GM12872 (cell line): ENCODE measurements around the gene CTDSP2.

Experiments used
- TF ChIP-seq, protein P1 (sequence below): IDR thresholded peaks from 3 replicates; pipeline ENCODE4 v1.5.1; 2011; ENCODE audit warnings: low read depth, mild to moderate bottlenecking, low read length, moderate library complexity; ENCODE audit not compliant: insufficient read depth

Gene CTDSP2

DNA sequence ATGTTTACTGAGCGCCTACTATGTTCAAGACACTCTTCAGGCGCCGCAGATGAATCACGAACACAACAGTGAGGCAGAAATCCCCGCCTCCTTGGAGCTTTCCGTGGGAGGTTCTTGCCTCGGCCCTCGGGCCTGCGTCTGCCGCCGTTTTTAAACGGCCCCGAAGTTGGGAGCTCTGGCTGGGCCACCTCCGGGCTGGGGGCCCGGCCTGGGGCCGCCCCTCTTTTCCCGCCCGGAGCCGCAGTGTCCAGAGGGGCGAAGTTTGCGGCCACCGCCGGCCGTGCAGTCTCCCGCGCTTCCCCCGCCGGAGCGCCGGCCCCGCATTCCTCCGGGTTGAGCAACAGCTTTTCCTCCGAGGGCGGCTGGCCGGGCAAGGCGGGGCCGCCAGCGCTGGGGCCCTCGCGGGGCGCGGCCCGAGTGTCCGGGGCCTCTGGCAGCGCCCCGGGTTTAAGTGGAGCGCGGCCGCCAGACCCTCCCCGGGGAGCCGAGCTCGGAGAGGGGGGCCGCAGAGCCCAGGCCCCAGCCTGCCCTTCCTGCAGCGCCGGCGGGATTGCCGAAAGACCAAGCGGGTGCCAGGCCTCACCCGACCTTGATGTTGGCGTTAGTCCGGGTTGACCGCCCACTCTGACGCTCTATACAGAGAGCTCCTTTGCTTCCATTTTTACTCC is 18.7 kb upstream of the CTDSP2 start:
- TF ChIP-seq, protein P1, sequence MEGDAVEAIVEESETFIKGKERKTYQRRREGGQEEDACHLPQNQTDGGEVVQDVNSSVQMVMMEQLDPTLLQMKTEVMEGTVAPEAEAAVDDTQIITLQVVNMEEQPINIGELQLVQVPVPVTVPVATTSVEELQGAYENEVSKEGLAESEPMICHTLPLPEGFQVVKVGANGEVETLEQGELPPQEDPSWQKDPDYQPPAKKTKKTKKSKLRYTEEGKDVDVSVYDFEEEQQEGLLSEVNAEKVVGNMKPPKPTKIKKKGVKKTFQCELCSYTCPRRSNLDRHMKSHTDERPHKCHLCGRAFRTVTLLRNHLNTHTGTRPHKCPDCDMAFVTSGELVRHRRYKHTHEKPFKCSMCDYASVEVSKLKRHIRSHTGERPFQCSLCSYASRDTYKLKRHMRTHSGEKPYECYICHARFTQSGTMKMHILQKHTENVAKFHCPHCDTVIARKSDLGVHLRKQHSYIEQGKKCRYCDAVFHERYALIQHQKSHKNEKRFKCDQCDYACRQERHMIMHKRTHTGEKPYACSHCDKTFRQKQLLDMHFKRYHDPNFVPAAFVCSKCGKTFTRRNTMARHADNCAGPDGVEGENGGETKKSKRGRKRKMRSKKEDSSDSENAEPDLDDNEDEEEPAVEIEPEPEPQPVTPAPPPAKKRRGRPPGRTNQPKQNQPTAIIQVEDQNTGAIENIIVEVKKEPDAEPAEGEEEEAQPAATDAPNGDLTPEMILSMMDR: no peak

DNA sequence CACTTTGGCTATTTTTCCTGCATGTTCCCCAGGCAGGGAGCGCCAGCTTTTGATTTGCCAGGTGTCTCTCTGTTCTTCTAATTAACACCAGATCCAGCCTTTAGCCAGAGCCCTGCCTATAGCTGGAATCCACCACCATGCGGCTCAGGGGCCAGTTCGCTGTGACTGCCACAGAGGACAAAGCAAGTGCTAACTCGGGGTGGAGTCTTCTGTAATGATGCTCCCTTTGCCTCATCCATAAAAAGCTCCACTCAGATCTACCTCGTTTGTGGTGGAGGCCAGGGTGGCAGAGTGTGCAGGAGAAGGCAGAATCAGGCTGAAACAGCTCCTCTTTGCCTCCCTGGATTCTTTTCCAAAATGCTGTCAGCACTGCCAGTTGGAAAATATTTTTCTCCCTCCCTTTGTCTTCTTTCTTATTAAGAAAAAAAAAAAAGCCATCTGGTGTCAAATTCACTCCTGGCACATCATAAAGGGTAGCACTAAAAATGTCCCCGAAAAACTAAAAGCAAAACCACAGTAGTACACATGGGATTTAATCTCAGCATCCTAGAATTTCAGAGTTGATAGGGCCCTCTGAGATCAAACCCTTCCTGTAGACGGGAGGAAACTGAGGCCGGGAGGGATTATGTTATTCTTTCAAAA is 18.0 kb upstream of the CTDSP2 start:
- TF ChIP-seq, protein P1: no peak

DNA sequence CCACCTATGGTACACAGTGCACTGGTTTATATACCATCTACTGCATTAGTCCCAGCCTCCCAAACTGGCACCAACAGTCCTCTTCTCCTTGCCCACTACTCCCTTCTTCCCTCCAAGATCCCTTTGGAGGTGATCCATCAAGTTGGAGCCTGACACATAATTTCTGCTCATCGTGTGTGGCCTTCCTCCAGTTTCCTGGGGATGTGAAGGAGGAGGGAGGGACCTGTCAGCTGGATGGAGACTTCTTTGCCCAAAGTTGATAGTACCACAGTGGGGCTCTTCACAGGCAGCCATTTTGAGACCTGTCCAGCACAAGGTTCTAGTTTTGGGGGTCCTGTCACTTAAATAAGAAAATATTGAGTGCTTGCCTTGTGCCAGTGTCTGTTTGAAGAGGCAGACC is 17.1 kb upstream of the CTDSP2 start:
- TF ChIP-seq, protein P1: no peak

DNA sequence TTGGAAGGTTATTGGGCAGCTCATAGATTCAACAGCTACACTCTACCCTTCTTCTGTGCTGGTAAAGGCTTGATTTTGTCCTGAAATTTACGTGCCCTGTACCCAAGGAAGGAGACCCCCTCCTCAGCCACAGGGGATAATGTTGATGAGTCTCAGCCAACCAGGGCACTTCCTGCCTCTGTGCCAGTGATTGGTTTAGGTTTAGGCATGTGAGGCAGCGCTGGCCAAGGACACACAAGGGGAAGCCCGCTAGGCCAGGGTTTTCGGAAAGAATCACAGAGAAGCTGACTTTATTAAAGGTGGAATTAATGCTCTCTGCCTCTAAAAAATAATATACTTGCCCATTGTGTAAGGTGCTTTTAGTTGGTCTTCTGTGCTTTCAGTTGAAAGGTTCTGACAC is 15.4 kb upstream of the CTDSP2 start:
- TF ChIP-seq, protein P1: no peak

DNA sequence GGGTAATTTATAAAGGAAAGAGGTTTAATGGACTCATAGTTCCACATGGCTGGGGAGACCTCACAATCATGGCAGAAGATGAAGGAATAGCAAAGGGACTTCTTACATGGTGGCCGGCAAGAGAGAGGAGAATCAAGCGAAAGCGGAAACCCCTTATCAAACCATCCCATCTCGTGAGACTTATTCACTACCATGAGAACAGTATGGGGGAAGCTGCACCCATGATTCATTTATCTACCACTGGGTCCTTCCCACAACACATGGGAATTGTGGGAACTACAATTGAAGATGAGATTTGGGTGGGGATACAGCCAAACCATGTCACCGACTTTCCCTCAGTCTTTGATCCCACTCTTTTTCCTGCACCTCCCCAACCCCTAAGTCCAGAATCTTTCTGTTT is 12.6 kb upstream of the CTDSP2 start:
- TF ChIP-seq, protein P1: no peak

DNA sequence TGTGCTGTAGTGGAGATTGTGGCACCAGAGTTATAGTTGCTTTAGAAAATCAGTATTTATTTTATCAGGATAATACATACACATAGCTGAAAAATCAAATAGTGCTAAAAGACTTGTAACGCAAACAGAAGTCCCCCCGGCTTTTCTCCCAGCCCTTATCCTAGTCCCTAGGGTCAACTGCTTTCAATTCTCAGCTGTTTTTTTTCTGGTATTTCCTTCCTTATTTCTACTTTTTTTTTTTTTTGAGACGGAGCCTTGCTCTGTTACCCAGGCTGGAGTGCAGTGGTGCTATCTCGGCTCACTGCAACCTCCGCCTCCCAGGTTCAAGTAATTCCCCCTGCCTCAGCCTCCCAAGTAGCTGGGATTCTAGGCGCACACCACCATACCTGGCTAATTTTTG is 8.4 kb upstream of the CTDSP2 start:
- TF ChIP-seq, protein P1: no peak

DNA sequence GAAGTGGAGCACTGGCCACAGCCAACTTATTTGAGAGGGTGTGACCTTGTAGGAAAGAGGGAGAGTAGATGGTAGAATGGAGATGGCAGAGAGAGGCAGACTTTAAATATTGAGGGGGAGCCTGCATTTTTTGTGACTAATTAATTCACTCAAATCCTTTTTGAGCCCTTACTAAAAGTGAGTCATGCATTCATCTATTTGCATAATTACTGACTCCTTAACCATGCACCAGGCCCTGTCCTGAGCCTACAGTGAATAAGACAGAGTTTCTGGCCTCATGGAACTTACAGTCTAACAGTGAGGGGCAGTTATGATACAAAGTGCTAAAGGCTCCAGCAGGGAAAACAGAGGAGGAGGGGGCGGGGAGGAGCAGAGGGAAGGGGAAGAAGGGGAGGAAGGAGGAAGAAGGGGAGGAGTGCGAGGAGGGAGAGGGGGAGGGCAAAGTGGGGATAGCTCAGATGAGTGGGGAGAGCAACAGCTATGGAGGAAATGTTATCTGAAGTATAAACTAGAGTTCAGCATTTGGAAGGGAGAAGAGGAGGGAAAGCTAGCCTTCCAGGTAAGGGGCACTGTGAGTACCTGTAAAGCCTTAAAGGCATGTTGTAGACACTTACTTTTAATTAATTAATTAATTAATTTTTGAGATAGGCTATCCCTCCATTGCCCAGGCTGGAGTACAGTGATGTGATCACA is 7.5 kb upstream of the CTDSP2 start:
- TF ChIP-seq, protein P1: no peak
